Tibial artery (tissue), 4 donors: ENCODE data around the gene KCNH2.
A peak's percentile ranks its signal among the peaks of the same experiment; 100 is the strongest.

Source experiments
- DNase-seq, 2 donors: peaks; one replicate each; pipeline ENCODE4 v3.0.0-alpha.2; 2019
- H3K27ac ChIP-seq, 2 donors: fragments of 200-600 bp; sonication (generic) in 1 of 2; 1 replicate in 1 of 2; 2 replicates in 1 of 2; pipeline ENCODE4 v1.5.1; 2018 to 2019; ENCODE audit warnings: mild to moderate bottlenecking in 1 of 2
- H3K27me3 ChIP-seq, 2 donors: fragments of 200-600 bp; sonication (generic) in 1 of 2; one replicate each; pipeline versions ENCODE4 v1.5.1 to v1.6.0; 2016 to 2019
- H3K36me3 ChIP-seq, 3 donors: fragments of 200-600 bp; sonication (generic) in 2 of 3; one replicate each; pipeline ENCODE4 v1.5.1; 2016 to 2019; ENCODE audit warnings: mild to moderate bottlenecking in 2 of 3
- H3K4me1 ChIP-seq, 4 donors: fragments of 200-600 bp; sonication (generic) in 2 of 4; 1 replicate in 3 of 4; 2 replicates in 1 of 4; pipeline ENCODE4 v1.5.1; 2016 to 2019
- H3K4me3 ChIP-seq, 2 donors: fragments of 200-600 bp; sonication (generic) in 1 of 2; 1 replicate in 1 of 2; 2 replicates in 1 of 2; pipeline ENCODE4 v1.5.1; 2018 to 2019; ENCODE audit warnings: mild to moderate bottlenecking in 2 of 2
- H3K9me3 ChIP-seq, 3 donors: fragments of 200-600 bp; sonication (generic) in 1 of 3; one replicate each; pipeline ENCODE4 v1.5.1; 2016 to 2019
- intact Hi-C: fragments of 100-400 bp; cut with DNase I; formaldehyde crosslinking; loops from one replicate; pipeline ENCODE4 v1.15.0; 2023; ENCODE audit warnings: low total_unique reads
- TF ChIP-seq, protein P1 (sequence below), 2 experiments: fragments of 200-600 bp in 1 of 2; fragments of 450-650 bp in 1 of 2; IDR thresholded peaks; one replicate each; pipeline ENCODE4 v1.5.1; 2017 to 2019; ENCODE audit warnings: antibody characterized with exemption in 2 of 2, mild to moderate bottlenecking in 1 of 2, moderate library complexity in 1 of 2

KCNH2 gene

DNA sequence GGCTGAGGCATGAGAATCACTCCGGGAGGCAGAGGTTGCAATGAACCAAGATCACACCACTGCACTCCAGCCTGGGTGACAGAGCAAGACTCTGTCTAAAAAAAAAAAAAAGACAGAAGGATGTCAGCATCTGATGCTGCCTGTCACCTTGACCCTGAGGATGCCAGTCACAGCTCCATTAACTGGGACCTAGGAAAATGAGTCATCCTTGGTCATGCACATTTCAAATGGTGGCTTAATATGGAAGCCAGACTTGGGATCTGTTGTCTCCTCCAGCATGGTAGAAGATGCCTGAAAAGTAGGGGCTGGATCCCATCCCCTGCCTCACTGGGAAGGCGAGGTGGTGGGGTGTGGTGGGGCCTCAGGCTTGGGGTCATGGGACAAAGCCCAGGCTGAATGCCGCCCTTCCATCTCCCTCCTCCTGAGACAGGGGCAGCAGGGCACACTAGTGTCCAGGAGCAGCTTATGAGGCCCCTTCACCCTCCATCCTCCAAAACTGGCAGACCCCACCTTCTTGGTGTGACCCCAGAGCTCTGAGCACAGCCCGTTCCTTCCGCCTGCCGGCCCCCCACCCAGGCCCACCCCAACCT, 14.0 kb upstream of the KCNH2 start:
- peaks cover 0 to 57% of the 10 kb centered on the region in 2 donors for H3K27me3 ChIP-seq
- no peak for DNase-seq
- H3K36me3 ChIP-seq: no peaks in the 10 kb centered on the region
- intact Hi-C loops: no loop called here
- H3K4me1 ChIP-seq: peaks cover 0 to 8% (median 0%) of the 10 kb centered on the region in 4 donors
- TF ChIP-seq, protein P1, sequence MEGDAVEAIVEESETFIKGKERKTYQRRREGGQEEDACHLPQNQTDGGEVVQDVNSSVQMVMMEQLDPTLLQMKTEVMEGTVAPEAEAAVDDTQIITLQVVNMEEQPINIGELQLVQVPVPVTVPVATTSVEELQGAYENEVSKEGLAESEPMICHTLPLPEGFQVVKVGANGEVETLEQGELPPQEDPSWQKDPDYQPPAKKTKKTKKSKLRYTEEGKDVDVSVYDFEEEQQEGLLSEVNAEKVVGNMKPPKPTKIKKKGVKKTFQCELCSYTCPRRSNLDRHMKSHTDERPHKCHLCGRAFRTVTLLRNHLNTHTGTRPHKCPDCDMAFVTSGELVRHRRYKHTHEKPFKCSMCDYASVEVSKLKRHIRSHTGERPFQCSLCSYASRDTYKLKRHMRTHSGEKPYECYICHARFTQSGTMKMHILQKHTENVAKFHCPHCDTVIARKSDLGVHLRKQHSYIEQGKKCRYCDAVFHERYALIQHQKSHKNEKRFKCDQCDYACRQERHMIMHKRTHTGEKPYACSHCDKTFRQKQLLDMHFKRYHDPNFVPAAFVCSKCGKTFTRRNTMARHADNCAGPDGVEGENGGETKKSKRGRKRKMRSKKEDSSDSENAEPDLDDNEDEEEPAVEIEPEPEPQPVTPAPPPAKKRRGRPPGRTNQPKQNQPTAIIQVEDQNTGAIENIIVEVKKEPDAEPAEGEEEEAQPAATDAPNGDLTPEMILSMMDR (IDR thresholded peaks at IDR 0.05): no peak
- no peak overlapping the region for H3K27ac ChIP-seq
- H3K9me3 ChIP-seq: peaks cover 0 to 18% (median 14%) of the 10 kb centered on the region in 3 donors
- no peak overlapping the region for H3K4me3 ChIP-seq

GRCh38 chr7:150990416-150991186, 12.5 kb upstream of the KCNH2 start, which contains the start of gene NOS3:
TSS of gene NOS3 (plus strand) at chr7:150991017. CDS start at chr7:150993804, 2,787 bp downstream.
- H3K27me3 ChIP-seq: peaks cover 0 to 59% of the 10 kb centered on the region in 2 donors
- TF ChIP-seq, protein P1 (IDR thresholded peaks at IDR 0.05): no peak
- H3K9me3 ChIP-seq: peaks cover 0 to 18% (median 14%) of the 10 kb centered on the region in 3 donors
- intact Hi-C loops: no loop called here
- no peak within 1 kb of the TSS for H3K27ac ChIP-seq
- DNase-seq: no peak
- no peaks in the 10 kb centered on the region for H3K36me3 ChIP-seq
- peaks cover 0 to 8% (median 0%) of the 10 kb centered on the region in 4 donors for H3K4me1 ChIP-seq
- no peak within 1 kb of the TSS for H3K4me3 ChIP-seq

DNA sequence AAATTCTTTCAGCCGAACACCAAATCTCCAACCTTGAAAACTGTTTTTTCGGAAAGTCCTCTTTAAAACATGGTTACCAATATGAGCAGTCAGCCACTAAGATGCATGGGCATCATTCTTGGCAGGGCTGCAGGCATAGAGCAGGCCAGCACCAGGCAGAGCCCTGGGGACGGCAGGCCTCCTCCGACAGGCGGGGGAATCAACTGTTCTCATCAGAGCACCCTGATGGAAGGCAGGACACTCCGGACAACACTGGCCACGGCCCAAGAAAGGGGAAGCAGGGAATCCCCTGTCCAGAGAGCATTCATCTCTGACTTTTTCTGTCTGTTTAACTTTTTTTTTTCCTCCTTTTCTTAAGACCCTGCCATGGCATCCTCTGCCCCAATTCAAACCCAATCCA, 11.3 kb upstream of the KCNH2 start:
- intact Hi-C loops: no loop called here
- TF ChIP-seq, protein P1 (IDR thresholded peaks at IDR 0.05): no peak
- H3K27ac ChIP-seq: no peak overlapping the region
- DNase-seq: no peak
- H3K36me3 ChIP-seq: no peaks in the 10 kb centered on the region
- peaks cover 0 to 18% (median 14%) of the 10 kb centered on the region in 3 donors for H3K9me3 ChIP-seq
- H3K4me1 ChIP-seq: peaks cover 0 to 8% (median 0%) of the 10 kb centered on the region in 4 donors
- H3K27me3 ChIP-seq: peaks cover 0 to 57% of the 10 kb centered on the region in 2 donors
- no peak overlapping the region for H3K4me3 ChIP-seq

GRCh38 chr7:150988230-150989226, 10.4 kb upstream of the KCNH2 start:
- H3K4me3 ChIP-seq: no peak overlapping the region
- peak; percentile 54 to 77 for DNase-seq
- H3K4me1 ChIP-seq: peaks cover 0 to 8% (median 0%) of the 10 kb centered on the region in 4 donors
- TF ChIP-seq, protein P1 (IDR thresholded peaks at IDR 0.05): peak; percentile 48 to 65
- H3K36me3 ChIP-seq: no peaks in the 10 kb centered on the region
- H3K27me3 ChIP-seq: peaks cover 0 to 53% of the 10 kb centered on the region in 2 donors
- intact Hi-C loops: no loop called here
- H3K9me3 ChIP-seq: peaks cover 0 to 18% (median 14%) of the 10 kb centered on the region in 3 donors
- H3K27ac ChIP-seq: no peak overlapping the region

- Histone ChIP-seq H3K27me3 (peaks cover 0 to 61% of the 10 kb centered on the region in 2 donors), H3K36me3 (no peaks in the 10 kb centered on the region), H3K4me1 (peaks cover 0 to 8% (median 0%) of the 10 kb centered on the region in 4 donors), H3K27ac (no peak overlapping the region), H3K4me3 (no peak overlapping the region), H3K9me3 (peaks cover 0 to 18% (median 14%) of the 10 kb centered on the region in 3 donors)
- DNase-seq: no peak
- intact Hi-C loops: no loop called here
- TF ChIP-seq, protein P1 (IDR thresholded peaks at IDR 0.05): no peak
These were observed 8.4 kb upstream of the KCNH2 start for GRCh38 chr7:150986556-150986955.
